ENCODE data around the gene SCAMP1.
"Not testable (repeated sequence)": the region's sequence is repeated elsewhere in the genome, so short reads cannot be mapped to it uniquely, and the experiment has no call there.

The SCAMP1 gene

DNA sequence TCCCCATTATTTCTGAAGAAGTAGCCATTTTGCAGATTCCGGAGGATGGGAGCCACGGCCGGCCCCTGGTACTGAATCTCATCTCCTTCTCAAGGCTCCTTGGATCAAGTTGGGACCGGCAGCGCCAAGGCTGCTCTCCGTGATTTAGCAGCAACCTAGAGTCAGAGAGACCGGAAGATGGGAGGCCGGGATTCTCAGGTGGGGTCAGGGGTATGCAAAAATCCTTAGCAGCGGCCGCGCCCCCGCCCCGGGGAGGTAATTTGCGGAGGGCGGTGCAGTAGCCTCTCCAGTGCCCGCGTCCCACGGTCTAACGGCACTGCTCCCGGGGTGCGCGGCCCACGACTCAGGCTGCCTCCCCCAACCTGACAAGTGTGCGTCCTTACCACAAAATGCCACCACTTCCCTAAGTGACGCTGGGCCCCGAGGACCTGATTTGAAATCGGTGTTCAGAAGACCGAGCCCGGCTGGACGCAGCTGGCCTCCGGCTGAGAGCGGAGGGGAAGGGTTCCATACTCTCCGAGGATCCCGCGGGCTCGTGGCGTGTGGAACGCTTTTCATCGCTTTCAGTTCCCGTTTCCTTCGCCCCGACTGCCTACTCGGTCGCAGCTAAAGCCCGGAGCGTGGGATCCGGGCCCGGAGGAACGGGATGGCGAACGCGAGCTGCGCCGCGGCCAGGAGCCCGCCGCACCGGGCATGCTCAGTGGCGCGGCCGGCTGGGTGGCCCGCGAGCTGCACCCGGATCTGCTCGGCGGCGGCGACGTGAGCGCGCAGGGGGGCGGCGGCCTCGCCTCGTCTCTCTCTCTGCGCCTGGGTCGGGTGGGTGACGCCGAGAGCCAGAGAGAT, at the start of gene SCAMP1:
Gene SCAMP1, plus strand, starts transcription at position 787 of the 843 bp plus-strand sequence. Its CDS starts 55 bp downstream, at position 842.
- peak; percentile 95 for ATAC-seq

DNA sequence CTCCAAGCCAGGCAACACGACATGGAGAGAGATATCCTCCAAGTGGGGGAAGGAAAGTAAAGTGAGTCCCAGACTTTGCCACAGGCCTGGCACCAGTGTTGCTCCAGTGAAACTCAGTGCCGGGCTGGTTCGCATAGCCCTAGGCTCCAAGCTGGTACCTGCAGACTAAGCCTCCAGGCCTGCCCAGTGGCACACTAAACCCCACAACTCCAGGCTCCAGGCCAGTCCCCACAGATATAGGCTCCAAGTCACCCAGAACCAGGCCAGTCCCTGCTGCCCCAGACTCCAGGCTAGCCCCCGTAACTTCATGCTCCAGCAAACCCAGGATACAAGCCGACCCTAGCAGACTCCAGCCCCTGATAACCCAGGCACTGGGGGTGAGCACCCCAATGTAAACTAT, 42.9 kb upstream of the SCAMP1 start:
- no peak for ATAC-seq

DNA sequence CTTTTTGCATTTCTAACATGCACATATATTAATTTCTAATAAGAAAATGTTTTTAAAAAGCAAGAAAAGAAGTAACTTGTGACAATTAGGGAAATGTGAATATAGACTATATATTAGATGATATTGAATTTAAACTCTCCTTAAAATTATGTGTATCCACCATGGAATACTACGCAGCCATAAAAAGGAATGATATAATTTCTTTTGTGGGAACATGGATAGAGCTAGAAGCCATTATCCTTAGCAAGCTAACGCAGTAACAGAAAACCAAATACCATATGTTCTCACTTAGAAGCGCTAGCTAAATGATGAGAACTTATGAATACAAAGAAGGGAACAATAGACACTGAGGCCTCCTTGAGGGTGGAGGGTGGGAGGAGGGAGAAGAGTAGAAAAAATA, 42.1 kb upstream of the SCAMP1 start:
- ATAC-seq: no peak

DNA sequence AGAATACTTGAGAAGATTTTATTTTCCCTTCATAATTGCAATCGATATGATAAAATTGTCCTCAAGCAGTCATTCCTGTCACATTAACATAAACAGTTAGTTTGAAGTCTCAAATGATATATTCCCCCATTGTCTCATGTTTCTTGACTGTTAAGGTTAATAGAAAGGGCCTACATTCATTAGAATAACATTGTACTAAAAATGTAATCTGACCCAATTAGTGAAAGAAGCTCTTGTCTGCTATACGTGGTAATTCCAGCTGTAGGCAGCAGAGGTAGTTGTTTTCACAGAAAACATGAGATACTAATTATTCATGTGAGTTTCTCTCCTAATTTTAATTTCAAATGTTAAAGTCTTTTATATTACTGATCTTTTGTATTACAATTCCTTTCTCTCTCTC, 40.0 kb upstream of the SCAMP1 start:
- no peak for ATAC-seq

GRCh38 chr5:78323241-78323640, 37.2 kb upstream of the SCAMP1 start:
- no peak for ATAC-seq

DNA sequence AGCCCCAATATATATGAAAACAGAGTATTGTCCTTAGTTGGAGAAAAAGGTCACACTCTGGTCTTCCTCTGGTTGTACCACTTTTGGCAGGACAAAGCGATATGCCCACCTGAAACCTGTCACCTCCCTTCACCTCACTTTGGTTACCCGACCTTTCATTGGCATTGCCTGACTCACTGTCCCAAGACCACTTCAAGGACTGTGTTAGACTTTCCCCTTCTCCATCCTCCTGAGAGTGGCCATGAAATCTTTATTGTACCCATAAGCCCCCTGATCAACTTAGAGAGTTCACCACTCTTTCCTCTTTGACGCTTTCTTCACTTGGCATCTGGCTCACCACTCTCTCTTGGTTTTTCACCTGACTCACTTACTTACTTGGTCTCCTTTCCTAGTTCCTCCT, 33.5 kb upstream of the SCAMP1 start:
- no peak for ATAC-seq

DNA sequence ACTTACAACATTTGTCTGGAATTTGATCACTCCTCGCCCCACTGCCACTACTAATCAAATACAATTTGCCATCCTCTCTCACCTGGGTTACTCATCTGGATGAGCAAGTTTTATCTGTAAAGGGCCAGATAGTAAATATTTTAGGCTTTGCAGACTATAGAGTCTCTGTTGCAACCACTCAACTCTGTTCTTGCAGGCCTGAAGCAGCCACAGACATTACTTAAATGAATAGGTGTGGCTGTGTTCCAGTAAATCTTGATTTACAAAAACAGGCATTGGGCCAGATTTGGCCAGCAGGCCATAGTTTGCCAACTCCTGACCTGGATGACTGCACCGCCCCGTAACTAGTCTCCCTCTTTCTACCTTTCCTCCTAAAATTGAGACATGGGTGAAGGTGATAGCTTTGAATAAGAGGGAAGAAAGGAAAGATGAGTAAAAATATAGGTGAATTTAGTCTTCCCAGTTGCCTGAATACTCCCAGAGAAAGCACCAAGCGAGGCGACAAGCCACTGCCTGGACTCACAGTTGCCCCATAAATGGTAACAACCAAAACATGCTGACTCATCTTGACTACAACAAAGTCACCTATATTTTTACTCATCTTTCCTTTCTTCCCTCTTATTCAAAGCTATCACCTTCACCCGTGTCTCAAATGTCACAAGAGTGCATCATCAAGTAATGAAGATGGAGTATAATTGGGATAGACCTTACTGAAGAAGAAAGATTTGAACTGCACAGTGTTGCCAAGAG, 32.5 kb upstream of the SCAMP1 start:
- ATAC-seq: no peak

- no peak for ATAC-seq
These were observed 31.7 kb upstream of the SCAMP1 start for GRCh38 chr5:78328585-78329173.

DNA sequence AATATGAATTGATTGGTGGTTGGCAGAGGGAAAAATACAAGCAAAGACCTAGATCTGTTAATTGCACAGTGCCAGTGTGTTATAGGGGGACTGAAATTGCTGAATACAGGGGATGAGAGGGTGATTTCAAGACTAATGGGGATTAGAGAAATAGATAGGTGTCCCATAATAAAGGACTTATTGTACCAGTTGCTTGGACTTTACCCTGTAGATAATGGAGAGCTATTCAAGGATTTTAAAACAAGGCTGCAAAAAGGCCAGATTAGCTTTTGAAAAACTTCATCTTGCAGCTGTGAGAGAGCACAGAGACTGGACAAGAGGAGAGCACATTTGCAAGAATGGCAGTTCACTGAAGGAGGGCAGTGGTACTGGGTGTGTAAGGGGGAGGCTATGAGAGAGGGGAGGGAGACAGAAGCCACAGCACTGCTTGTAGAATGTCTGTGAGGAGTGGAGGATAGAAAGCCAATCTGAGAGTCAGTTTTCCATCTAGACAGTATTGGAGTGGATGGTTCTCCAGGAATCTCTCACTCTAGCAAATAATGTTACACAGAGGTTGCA, 28.8 kb upstream of the SCAMP1 start:
- ATAC-seq: no peak

DNA sequence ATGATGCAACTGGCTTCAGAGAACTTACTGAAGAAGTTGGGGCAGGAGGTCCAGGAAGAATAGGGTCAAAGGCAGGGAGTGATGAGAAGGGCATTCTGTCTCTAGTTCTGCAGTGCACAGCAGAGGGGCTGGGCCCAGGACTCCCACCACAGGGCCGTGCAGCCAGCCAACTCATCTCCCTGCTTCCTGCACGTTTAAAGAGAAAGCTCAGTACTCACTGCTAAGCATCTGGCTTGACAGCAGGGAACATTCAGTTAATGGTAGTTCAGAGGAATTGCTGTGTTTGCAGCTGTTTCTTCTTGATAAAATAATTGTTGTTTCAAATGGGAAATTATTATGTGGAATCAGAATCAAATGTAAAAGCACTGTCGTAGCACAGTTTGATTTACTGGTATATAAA, 25.6 kb upstream of the SCAMP1 start:
- ATAC-seq: no peak

GRCh38 chr5:78335976-78336375, 24.4 kb upstream of the SCAMP1 start:
- no peak for ATAC-seq

GRCh38 chr5:78336698-78337097, 23.7 kb upstream of the SCAMP1 start:
- no peak for ATAC-seq

DNA sequence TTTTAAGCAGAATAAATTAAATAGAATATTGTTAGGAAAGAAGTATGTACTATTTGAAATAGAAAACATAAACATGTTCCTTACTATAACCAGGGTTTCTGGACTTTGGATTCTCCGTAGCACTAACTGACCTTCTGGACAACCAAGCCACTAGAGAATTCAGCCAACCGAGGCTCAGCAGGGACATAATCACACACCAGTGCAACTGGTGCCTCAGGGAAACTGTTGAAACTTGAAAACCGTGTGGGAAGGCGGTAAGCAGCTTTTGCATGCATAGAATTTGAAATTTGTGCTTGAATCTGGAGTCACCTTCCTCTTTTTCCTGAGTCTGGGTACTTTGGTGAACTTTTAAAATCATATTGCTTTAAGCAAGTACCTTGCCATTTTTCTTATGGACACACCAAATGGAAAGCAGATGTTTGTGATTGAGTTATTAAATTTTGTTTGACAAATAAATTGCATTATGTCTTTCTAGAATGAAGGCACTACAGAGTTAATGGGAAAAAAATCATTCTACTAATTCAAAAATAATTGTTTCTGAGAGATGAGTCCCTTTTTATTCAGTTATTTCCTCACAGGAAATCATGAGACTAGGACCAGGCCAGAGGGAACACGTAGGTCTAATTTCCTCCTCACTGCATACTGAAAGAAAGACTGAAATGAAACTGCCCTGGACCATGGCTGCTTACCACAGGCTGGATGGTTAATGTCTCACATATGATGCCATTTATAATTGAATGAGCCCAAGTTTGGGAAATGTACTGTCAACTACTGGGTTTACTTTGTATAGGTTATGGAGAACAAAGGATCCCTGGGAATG, 20.6 kb upstream of the SCAMP1 start:
- no peak for ATAC-seq

DNA sequence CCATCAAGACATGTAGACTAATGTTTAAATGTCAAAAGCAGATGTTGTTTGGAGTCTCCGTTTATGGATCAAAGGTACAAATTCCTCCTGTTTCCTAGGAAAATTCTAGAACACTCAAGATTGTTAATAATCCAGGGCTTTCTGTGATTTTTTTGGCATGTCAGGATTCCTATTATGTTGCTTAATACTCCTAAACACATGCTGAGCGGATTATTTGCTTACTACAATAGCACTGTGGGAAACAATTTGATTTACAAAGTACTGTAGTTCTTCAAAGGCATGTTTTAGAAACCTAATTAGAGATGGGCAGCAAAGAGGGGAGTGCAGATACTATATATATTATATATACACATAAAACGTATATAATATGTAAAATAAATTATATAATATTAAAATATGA, 19.0 kb upstream of the SCAMP1 start:
- ATAC-seq: no peak

DNA sequence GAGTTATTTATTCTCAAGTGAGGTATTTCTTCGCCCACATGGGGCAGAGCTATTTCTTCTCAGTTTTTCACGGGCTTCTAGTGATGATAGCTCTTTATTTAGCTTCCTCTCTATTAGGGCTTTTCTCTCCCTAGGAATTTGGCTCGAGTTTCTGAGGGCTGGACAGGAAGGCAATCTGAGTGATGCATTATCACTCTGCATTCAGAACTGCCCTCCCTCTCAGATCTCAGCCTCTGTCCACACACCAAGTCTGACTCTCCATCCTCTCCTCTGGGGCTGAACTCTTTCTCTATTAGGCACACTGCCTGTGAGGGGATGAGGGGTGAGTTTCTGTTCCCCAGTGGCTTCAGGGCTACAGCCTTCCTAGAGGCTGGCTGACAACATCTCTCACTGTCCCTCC, 14.9 kb upstream of the SCAMP1 start:
- ATAC-seq: no peak

GRCh38 chr5:78353520-78353919, 6.9 kb upstream of the SCAMP1 start:
- no peak for ATAC-seq

DNA sequence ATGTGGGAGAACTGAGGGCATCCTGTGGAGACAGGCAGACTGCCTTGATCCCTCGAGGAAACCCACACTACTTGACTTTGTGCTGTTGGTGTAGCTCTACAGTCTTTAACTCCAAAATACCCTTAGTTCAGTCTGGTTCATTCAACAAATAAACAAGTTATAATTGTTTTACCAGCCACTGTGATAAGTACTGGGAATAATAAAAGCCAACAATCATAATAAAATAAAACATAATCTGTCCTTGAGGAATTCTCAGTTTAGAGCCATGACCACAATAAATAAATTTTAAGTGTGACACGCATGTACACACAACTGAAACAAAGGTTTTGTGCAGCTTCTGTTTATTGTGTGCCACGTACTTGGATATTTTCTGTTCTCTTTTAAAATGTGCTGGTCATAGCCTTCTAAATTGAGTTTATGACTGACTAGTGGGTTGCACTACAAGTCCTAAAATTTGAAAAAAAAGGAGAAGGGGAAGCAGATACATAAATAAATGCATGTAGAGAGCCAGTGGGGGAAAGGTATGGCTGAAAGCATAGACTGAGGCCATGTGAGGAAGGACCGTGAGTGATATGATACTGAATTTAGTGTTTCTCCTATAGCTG, 6.2 kb upstream of the SCAMP1 start:
- ATAC-seq: no peak

- no peak for ATAC-seq
These were observed 4.9 kb upstream of the SCAMP1 start for GRCh38 chr5:78355561-78355960.

DNA sequence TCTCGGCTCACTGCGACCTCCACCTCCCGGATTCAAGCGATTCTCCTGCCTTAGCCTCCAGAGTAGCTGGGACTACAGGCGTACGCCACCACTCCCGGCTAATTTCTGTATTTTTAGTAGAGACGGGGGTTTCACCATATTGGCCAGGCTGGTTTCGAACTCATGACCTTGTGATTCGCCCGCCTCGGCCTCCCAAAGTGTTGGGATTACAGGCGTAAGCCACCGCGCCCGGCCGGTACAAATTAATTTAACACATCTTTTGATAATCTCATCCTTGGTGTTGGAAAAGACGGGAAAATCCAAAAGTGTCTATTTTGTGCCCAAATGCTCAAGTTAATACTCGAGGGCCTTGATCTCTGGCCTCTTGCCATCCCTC, 974 bp upstream of the SCAMP1 start:
- not testable (repeated sequence) for ATAC-seq

DNA sequence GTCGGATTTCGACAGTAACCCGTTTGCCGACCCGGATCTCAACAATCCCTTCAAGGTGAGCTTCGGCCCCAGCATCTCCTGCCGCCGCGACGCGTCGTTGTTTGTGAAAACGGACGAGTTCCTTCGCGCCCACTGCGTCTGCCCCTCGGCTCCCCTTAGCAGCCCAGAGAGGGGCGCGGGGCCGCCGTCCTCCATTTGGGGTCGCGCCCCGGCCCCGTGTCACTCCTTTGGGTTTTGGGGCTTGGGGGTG, 182 bp downstream of the SCAMP1 start:
- ATAC-seq: no peak

GRCh38 chr5:78360924-78361630, 660 bp downstream of the SCAMP1 start:
- peak; percentile 40 to 49 for ATAC-seq

DNA sequence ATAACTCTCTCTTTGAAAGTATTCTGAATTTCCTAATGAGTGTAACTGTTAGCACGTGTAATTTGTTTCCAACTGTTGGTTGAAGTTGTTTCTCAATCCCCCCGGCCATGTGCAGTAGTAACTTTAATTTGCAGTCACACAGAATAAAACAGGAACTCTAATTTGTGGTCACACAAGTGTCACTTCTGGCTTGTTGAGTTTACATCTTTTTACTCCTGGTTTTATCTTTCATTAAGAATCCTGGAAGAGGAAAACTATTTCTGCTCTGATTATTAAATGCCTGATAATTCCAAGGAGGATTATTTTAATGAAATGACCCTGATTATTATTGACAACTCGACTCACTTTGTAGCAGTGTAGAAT, 1.2 kb downstream of the SCAMP1 start:
- no peak for ATAC-seq

All from activated CD4-positive, CD25-positive, alpha-beta regulatory T cell treated with anti-CD3 and anti-CD28 coated beads, Interleukin-2, amount 50 U/mL, for 24 hours (primary cell).